ENCODE data around the gene CASTOR2.
"Not testable (repeated sequence)": the region's sequence is repeated elsewhere in the genome, so short reads cannot be mapped to it uniquely, and the experiment has no call there.

CASTOR2 gene

DNA sequence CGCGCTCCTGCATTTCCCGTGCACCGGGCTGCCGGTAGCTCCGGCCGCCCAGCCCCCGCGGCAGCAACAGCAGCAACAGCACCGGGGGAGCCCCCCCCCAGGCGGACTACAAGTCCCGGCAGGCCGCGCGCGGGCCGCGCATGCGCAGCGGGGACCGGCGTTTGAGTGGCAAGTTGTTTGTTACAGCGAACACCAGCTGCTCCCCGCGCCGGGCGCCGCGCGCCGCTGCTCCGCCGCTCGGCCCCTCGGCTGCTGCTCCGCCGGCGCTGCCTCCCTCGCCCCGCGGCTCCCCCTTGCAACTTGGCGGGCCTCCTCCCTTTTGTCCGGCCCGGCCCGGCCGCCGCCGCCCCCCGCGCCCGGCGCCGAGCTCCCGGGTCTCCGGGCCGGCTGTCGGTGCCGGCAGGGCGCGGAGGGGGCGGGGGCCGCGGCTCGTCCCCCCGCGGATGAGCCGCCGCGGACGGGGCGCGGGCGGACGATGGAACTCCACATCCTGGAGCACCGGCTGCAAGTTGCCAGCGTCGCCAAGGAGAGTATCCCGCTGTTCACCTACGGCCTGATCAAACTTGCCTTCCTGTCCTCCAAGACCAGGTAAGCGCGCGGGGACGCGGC, at the start of gene CASTOR2:
Gene CASTOR2, plus strand, starts transcription at position 195 of the 609 bp plus-strand sequence. Its CDS starts 281 bp downstream, at position 476.
- H3K4me3 ChIP-seq (ENCODE audit: low read depth, low read length), result peak within 1 kb of the TSS; percentile 20
- not testable (repeated sequence) for DNase-seq (ENCODE audit: low read depth)

GRCh38 chr7:74922321-74922890, 42.1 kb upstream of the CASTOR2 start:
- DNase-seq (ENCODE audit: low read depth); H3K4me3 ChIP-seq (ENCODE audit: low read depth, low read length): not testable (repeated sequence)

GRCh38 chr7:74923644-74924043, 40.9 kb upstream of the CASTOR2 start:
- H3K4me3 ChIP-seq (ENCODE audit: low read depth, low read length); DNase-seq (ENCODE audit: low read depth): not testable (repeated sequence)

DNA sequence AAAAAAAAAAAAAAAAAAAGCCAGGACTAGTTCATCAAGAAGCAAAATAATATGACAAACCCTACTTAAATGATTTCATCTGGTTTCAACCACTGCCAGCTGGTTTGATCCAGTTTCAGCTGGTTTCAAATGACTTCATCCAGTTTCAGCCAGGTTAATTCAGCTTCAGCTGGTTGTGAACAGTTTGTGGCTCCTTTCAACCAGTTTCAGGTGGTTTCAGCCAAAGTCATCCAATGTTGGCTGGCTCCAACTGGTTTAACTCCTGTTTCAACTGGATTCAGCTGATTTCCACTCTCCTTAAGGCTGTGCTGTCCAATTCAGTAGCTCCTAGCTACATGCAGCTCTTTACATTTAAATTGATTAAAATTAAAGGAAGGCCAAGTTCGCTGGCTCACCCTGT, 37.5 kb upstream of the CASTOR2 start:
- H3K4me3 ChIP-seq (ENCODE audit: low read depth, low read length); DNase-seq (ENCODE audit: low read depth): not testable (repeated sequence)

DNA sequence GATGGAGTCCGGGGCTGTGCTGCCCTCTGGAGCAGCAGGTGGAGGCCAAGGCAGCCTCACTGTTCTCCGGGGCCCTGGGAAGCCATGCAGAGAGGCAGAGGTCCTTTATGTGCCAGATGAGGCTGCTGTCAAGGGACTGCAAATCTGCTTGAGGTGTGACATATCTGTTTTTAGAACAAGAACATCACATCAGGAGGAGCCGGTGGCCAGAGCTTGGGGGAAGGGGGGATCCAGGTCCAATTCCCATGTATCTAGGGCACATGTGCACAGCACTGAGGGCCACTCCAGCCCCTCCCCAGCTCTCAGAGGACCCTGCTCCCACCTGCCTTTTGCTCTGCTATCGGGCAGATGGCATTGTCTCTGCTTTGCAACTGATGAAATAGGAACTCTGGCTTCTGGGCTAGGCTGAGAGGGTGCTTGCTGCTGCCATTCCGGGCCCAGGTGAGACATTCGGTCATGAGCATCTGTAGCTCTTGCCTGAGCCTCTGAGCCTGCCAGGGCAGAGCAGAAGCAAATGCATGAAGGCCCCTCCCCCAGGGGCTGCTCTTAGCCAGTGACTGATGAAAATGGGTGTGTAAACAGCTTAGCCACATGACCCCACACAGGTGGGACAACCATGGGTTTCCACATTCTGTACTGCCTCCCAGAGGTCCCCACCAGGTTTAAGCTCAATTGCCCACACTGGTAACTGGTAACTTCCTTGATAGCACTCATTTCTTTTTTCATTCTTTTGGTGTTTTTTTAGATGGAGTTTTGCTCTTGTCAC, 32.8 kb upstream of the CASTOR2 start:
- DNase-seq (ENCODE audit: low read depth); H3K4me3 ChIP-seq (ENCODE audit: low read depth, low read length): not testable (repeated sequence)

GRCh38 chr7:74939429-74939828, 25.1 kb upstream of the CASTOR2 start:
- DNase-seq (ENCODE audit: low read depth), result not testable (repeated sequence)

GRCh38 chr7:74941302-74942069, 23.0 kb upstream of the CASTOR2 start:
- DNase-seq (ENCODE audit: low read depth); H3K4me3 ChIP-seq (ENCODE audit: low read depth, low read length): not testable (repeated sequence)

More at GRCh38 chr7:74939429-74939828, 25.1 kb upstream of the CASTOR2 start:
- H3K4me3 ChIP-seq (ENCODE audit: low read depth, low read length), result not testable (repeated sequence)

GRCh38 chr7:74943923-74944322, 20.6 kb upstream of the CASTOR2 start:
- not testable (repeated sequence) for DNase-seq (ENCODE audit: low read depth)

GRCh38 chr7:74947741-74948140, 16.8 kb upstream of the CASTOR2 start:
- DNase-seq (ENCODE audit: low read depth); H3K4me3 ChIP-seq (ENCODE audit: low read depth, low read length): not testable (repeated sequence)

More at GRCh38 chr7:74943923-74944322, 20.6 kb upstream of the CASTOR2 start:
- not testable (repeated sequence) for H3K4me3 ChIP-seq (ENCODE audit: low read depth, low read length)

DNA sequence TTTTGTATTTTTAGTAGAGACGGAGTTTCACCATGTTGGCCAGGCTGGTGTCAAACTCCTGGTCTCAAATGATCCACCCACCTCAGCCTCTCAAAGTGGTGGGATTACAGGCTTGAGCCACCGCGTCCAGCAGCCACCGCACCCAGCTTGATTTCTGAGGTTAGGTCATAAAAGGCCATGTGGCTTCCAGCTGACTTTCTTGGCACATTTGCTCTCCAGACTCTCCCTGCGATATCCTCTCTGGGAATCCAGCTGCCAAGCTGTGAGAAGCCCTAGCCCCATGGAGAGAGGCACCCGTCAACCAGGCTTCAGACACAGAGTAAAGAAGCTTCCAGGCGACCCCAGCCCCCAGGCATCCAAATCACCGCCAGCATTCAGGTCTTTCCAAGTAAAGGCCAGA, 10.7 kb upstream of the CASTOR2 start:
- H3K4me3 ChIP-seq (ENCODE audit: low read depth, low read length); DNase-seq (ENCODE audit: low read depth): not testable (repeated sequence)

- not testable (repeated sequence) for DNase-seq (ENCODE audit: low read depth); H3K4me3 ChIP-seq (ENCODE audit: low read depth, low read length)
These were observed 6.2 kb upstream of the CASTOR2 start for GRCh38 chr7:74958328-74958727.

GRCh38 chr7:74963704-74964510, 598 bp upstream of the CASTOR2 start:
- DNase-seq (ENCODE audit: low read depth), result not testable (repeated sequence)
- peak overlapping the region; percentile 20 for H3K4me3 ChIP-seq (ENCODE audit: low read depth, low read length)

DNA sequence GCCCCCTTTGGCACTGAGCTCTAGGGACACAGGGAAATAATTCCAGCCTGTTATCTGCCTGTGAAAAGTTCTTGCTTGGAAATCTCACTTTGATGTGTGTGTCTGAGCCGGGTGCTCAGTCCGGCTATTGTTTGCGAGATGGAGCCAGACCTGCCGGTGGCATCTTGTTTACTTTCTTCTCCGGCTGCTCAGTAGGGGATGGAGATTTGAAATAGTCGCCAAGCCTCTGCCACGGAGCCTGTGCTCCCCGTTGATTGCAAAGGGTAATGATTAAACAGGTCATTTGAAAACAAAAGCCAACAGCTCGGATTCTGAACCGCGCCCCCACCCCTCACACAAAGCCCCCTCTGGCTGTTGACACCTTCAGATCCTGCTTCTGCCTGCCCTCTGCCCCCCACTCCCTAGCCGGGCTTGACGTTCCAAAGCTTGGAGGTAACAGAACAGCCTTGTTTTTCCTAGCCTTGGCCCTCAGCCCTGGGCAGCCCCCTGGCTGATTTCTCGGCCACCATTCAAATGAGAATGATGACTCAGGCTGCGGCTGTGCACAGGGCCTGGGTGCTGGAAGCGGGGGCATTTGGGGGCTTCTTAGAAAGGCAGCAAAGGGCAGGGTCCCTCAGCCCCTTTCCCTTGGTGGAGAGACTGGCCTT, 1.8 kb downstream of the CASTOR2 start:
- not testable (repeated sequence) for H3K4me3 ChIP-seq (ENCODE audit: low read depth, low read length); DNase-seq (ENCODE audit: low read depth)

- not testable (repeated sequence) for H3K4me3 ChIP-seq (ENCODE audit: low read depth, low read length); DNase-seq (ENCODE audit: low read depth)
These were observed 2.4 kb downstream of the CASTOR2 start for GRCh38 chr7:74966909-74967308.

DNA sequence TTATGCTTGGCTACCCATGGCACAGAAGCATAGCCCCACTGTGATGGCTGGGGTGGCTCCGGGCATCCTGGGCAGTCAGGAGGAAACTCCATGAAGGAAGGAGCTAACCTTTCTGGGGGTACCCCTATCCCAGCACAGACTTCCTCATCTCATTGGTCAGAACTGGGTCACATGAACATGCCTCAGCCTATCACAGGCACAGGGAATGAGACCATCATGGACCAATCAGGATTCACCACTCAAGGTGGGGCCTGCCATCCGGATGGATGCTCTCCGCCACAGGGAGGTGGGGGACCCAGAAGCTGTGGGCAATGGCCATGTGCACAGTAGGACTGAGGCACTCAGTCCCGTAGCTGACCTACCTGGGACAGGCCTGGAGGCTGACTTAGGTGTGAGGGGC, 6.9 kb downstream of the CASTOR2 start:
- not testable (repeated sequence) for H3K4me3 ChIP-seq (ENCODE audit: low read depth, low read length); DNase-seq (ENCODE audit: low read depth)

DNA sequence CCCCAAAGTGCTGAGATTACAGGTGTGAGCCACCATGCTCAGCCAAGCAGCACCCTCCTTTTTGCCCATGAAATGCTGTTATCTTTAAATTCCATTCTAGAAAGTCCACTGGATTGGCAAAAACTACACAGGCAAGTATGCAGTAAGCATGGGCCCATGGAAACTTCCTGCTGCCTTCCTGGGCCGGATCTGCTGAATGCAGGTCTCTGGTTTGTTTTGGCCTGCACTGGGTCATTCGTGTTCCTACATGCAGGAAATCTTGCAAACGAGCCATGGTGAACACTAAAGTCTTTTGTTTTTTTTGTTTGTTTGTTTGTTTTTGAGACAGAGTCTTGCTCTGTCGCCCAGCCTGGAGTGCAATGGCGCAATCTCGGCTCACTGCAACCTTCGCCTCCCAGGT, 7.9 kb downstream of the CASTOR2 start:
- not testable (repeated sequence) for DNase-seq (ENCODE audit: low read depth); H3K4me3 ChIP-seq (ENCODE audit: low read depth, low read length)

- DNase-seq (ENCODE audit: low read depth); H3K4me3 ChIP-seq (ENCODE audit: low read depth, low read length): not testable (repeated sequence)
These were observed 11.5 kb downstream of the CASTOR2 start for GRCh38 chr7:74975959-74976358.

DNA sequence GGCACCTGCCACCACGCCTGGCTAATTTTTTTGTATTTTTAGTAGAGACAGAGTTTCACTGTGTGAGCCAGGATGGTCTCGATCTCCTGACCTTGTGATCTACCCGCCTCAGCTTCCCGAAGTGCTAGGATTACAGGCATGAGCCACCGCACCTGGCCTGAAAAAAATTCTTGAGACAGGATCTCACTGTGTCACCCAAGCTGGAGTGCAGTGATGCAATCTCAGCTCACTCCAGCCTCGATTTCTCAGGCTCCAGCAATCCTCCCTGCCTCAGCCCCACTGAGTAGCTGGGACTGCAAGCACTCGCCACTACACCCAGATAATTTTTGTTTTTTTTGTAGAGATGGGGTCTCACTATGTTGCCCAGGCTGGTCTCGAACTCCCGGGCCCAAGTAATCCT, 13.0 kb downstream of the CASTOR2 start:
- DNase-seq (ENCODE audit: low read depth); H3K4me3 ChIP-seq (ENCODE audit: low read depth, low read length): not testable (repeated sequence)

All from skeletal muscle cell (primary cell).